WTC11 (cell line): ENCODE results near the gene RSPH10B.

Experiments
- CTCF ChIP-seq: fragments of 200-600 bp; IDR thresholded peaks from 2 replicates; pipeline ENCODE4 v1.8.0; 2022; ENCODE audit warnings: antibody characterized with exemption
- E2F1 ChIP-seq: sonication (generic); formaldehyde crosslinking; IDR thresholded peaks from 2 replicates; pipeline ENCODE4 v1.8.0; 2022; ENCODE audit warnings: mild to moderate bottlenecking, missing genetic modification reagents
- ERG ChIP-seq: fragments of 250-450 bp; sonication (Bioruptor Pico); IDR thresholded peaks from 2 replicates; pipeline ENCODE4 v1.8.0; 2021; ENCODE audit warnings: mild to moderate bottlenecking
- FOXP1 ChIP-seq: sonication (generic); formaldehyde crosslinking; IDR thresholded peaks from 2 replicates; pipeline ENCODE4 v1.8.0; 2022; ENCODE audit warnings: missing genetic modification reagents, mild to moderate bottlenecking, moderate library complexity, borderline replicate concordance
- FOXP4 ChIP-seq: sonication (generic); formaldehyde crosslinking; IDR thresholded peaks from 2 replicates; pipeline ENCODE4 v1.8.0; 2022; ENCODE audit warnings: mild to moderate bottlenecking, missing genetic modification reagents
- IRF2 ChIP-seq: sonication (generic); formaldehyde crosslinking; IDR thresholded peaks from 2 replicates; pipeline ENCODE4 v1.8.0; 2022; ENCODE audit warnings: low read depth, missing genetic modification reagents, borderline replicate concordance
- MAX ChIP-seq: sonication (generic); formaldehyde crosslinking; IDR thresholded peaks from 2 replicates; pipeline ENCODE4 v1.8.0; 2022; ENCODE audit warnings: mild to moderate bottlenecking, missing genetic modification reagents
- TP53 ChIP-seq: sonication (generic); formaldehyde crosslinking; IDR thresholded peaks from 2 replicates; pipeline ENCODE4 v1.8.1; 2023; ENCODE audit warnings: mild to moderate bottlenecking, missing genetic modification reagents

GRCh38 chr7:6012355-6013104, 42.0 kb upstream of the RSPH10B start:
- TF ChIP-seq CTCF (no peak), E2F1 (no peak), ERG (CRISPR knock-in tag) (no peak), TP53 (CRISPR knock-in tag) (no peak), FOXP1 (CRISPR knock-in tag) (no peak), FOXP4 (CRISPR knock-in tag) (no peak), IRF2 (CRISPR knock-in tag) (no peak), MAX (CRISPR knock-in tag) (no peak)
